ENCODE measurements around the gene MRGPRX2. TPM values are rescaled to one million over a fixed set of nuclear protein-coding genes. Genes with fewer than 3 reads are reported as not detected.

Gene MRGPRX2
- total and polyA plus RNA-seq, 10 of the 15 experiments (the other 5 are each of a cell fraction or from before 2014, with no cell fraction given) = 0.03 to 0.11 TPM; not detected in 8

- H2AFZ ChIP-seq (ENCODE audit: control insufficient read depth, low read depth, low read length) = no peak overlapping the region
- DNase-seq (ENCODE audit: low read depth, low spot score) = no peak
- no peaks in the 10 kb centered on the region for H3K27me3 ChIP-seq (replicated peaks in 1 of 2; ENCODE audit: control insufficient read depth in 2 of 2, insufficient read depth in 2 of 2, low read length in 1 of 2)
- no peaks in the 10 kb centered on the region for H3K4me1 ChIP-seq (ENCODE audit: control insufficient read depth, insufficient read depth, low read length)
- CTCF ChIA-PET = interaction anchor here (0.5 to 2.3 kb wide), 5 partner anchors 10 to 1101 kb away, joined by 3 to 8 read pairs (median 3); no protein-coding TSS in a partner anchor
- no peak for ATAC-seq
- POLR2A ChIA-PET = no interaction called here
- no peak overlapping the region for H3K4me2 ChIP-seq (ENCODE audit: control insufficient read depth, insufficient read depth)
- no peaks in the 10 kb centered on the region for H3K79me2 ChIP-seq (ENCODE audit: control insufficient read depth, insufficient read depth, low read length)
- in situ Hi-C loops (cut with MboI) = no loop called here
- H3K27ac ChIP-seq (ENCODE audit: control insufficient read depth, insufficient read depth) = no peak overlapping the region
- no TSS peak for BruUV-seq (replicated peaks)
- TF ChIP-seq SRF (IDR thresholded peaks at IDR 0.05; ENCODE audit: low read depth in 2 of 2, low read length in 2 of 2) (no peak), HDGF (IDR thresholded peaks at IDR 0.05) (no peak), KLF5 (IDR thresholded peaks at IDR 0.05; ENCODE audit: partially characterized antibody) (no peak), RCOR1 (conservative IDR thresholded peaks at IDR 0.05; ENCODE audit: low read depth, low read length) (no peak), NRF1 (conservative IDR thresholded peaks at IDR 0.05; ENCODE audit: low read depth, low read length) (no peak), POU2F2 (IDR thresholded peaks at IDR 0.05; ENCODE audit: borderline replicate concordance, low read depth, low read length) (no peak), NR2C2 (IDR thresholded peaks at IDR 0.05; ENCODE audit: borderline replicate concordance, control insufficient read depth, insufficient read length, low read depth) (no peak), ZBTB33 (IDR thresholded peaks at IDR 0.05) (no peak)
- TF ChIP-seq, protein P1, sequence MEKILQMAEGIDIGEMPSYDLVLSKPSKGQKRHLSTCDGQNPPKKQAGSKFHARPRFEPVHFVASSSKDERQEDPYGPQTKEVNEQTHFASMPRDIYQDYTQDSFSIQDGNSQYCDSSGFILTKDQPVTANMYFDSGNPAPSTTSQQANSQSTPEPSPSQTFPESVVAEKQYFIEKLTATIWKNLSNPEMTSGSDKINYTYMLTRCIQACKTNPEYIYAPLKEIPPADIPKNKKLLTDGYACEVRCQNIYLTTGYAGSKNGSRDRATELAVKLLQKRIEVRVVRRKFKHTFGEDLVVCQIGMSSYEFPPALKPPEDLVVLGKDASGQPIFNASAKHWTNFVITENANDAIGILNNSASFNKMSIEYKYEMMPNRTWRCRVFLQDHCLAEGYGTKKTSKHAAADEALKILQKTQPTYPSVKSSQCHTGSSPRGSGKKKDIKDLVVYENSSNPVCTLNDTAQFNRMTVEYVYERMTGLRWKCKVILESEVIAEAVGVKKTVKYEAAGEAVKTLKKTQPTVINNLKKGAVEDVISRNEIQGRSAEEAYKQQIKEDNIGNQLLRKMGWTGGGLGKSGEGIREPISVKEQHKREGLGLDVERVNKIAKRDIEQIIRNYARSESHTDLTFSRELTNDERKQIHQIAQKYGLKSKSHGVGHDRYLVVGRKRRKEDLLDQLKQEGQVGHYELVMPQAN (conservative IDR thresholded peaks at IDR 0.05) = no peak
- no peaks in the 10 kb centered on the region for H4K20me1 ChIP-seq (ENCODE audit: control insufficient read depth, insufficient read depth)
- H3K36me3 ChIP-seq (ENCODE audit: control insufficient read depth in 2 of 2, insufficient read depth in 2 of 2, low read length in 1 of 2) = no peaks in the 10 kb centered on the region
- SMC1A ChIA-PET (ENCODE audit: uncharacterized antibody, unreplicated experiment) = no interaction called here
- no peaks in the 10 kb centered on the region for H3K9me3 ChIP-seq (replicated peaks; ENCODE audit: control insufficient read depth, insufficient read depth, low read length)
- RAD21 ChIA-PET (ENCODE audit: unreplicated experiment) = no interaction called here
- no peak overlapping the region for H3K4me3 ChIP-seq
- no peak overlapping the region for H3K9ac ChIP-seq (ENCODE audit: control insufficient read depth, insufficient read depth, low read length)
- intact Hi-C loops (cut with micrococcal nuclease; ENCODE audit: unreplicated experiment) = no loop called here
- no peak for FAIRE-seq
These were observed 47.9 kb downstream of the MRGPRX2 start for GRCh38 chr11:19012636-19013035.

Other genes with a start within 250 kb of the MRGPRX2 start
- gene MRGPRX1, start 121.3 kb downstream of the MRGPRX2 start, total RNA-seq (2014; rRNA removed) = not detected in 2 replicates
- not detected in 2 replicates for gene MRGPRX1, start 121.3 kb downstream of the MRGPRX2 start, total RNA-seq (2014; rRNA removed; fragmentation: Illumina TruSeq; extraction: Trizol)
- not detected in 2 replicates for gene MRGPRX1, start 121.3 kb downstream of the MRGPRX2 start, total RNA-seq (2021)
- gene MRGPRX1, start 121.3 kb downstream of the MRGPRX2 start, polyA plus RNA-seq (2011; rRNA removed) = not detected in 2 replicates
- not detected in 2 replicates for gene MRGPRX1, start 121.3 kb downstream of the MRGPRX2 start, polyA plus RNA-seq (2014; fragmentation: Illumina TruSeq; extraction: Trizol)
- gene MRGPRX1, start 121.3 kb downstream of the MRGPRX2 start, polyA plus RNA-seq (2014; fragmentation: Nextera tagmentation; extraction: Ambion mirVana) = not detected
- gene MRGPRX1, start 121.3 kb downstream of the MRGPRX2 start, polyA plus RNA-seq (2014; rRNA removed) = not detected in 2 replicates
- not detected for gene MRGPRX1, start 121.3 kb downstream of the MRGPRX2 start, polyA plus RNA-seq (2016; fragmentation: Nextera tagmentation; extraction: Ambion mirVana)
- 20.1 and 27.0 TPM in 2 replicates for gene ZDHHC13, start 56.5 kb upstream of the MRGPRX2 start, total RNA-seq (2014; rRNA removed)
- gene ZDHHC13, start 56.5 kb upstream of the MRGPRX2 start, total RNA-seq (2014; rRNA removed; fragmentation: Illumina TruSeq; extraction: Trizol) = 20.8 and 21.4 TPM in 2 replicates
- gene ZDHHC13, start 56.5 kb upstream of the MRGPRX2 start, total RNA-seq (2021) = 18.1 and 20.0 TPM in 2 replicates
- 34.2 and 43.4 TPM in 2 replicates for gene ZDHHC13, start 56.5 kb upstream of the MRGPRX2 start, polyA plus RNA-seq (2011; rRNA removed)
- 21.5 and 24.5 TPM in 2 replicates for gene ZDHHC13, start 56.5 kb upstream of the MRGPRX2 start, polyA plus RNA-seq (2014; fragmentation: Illumina TruSeq; extraction: Trizol)
- gene ZDHHC13, start 56.5 kb upstream of the MRGPRX2 start, polyA plus RNA-seq (2014; fragmentation: Nextera tagmentation; extraction: Ambion mirVana) = 1 to 10 TPM; 8.5 to 9.6 TPM
- gene ZDHHC13, start 56.5 kb upstream of the MRGPRX2 start, polyA plus RNA-seq (2014; rRNA removed) = 17.4 and 18.5 TPM in 2 replicates
- 10 to 100 TPM; 23.3 to 26.3 TPM for gene ZDHHC13, start 56.5 kb upstream of the MRGPRX2 start, polyA plus RNA-seq (2016; fragmentation: Nextera tagmentation; extraction: Ambion mirVana)
- not detected in 2 replicates for gene CSRP3, start 141.3 kb upstream of the MRGPRX2 start, total RNA-seq (2014; rRNA removed)
- not detected in 2 replicates for gene CSRP3, start 141.3 kb upstream of the MRGPRX2 start, total RNA-seq (2014; rRNA removed; fragmentation: Illumina TruSeq; extraction: Trizol)
- not detected in 2 replicates for gene CSRP3, start 141.3 kb upstream of the MRGPRX2 start, total RNA-seq (2021)
- not detected in 2 replicates for gene CSRP3, start 141.3 kb upstream of the MRGPRX2 start, polyA plus RNA-seq (2011; rRNA removed)
- not detected in 2 replicates for gene CSRP3, start 141.3 kb upstream of the MRGPRX2 start, polyA plus RNA-seq (2014; fragmentation: Illumina TruSeq; extraction: Trizol)
- gene CSRP3, start 141.3 kb upstream of the MRGPRX2 start, polyA plus RNA-seq (2014; fragmentation: Nextera tagmentation; extraction: Ambion mirVana) = not detected
- gene CSRP3, start 141.3 kb upstream of the MRGPRX2 start, polyA plus RNA-seq (2014; rRNA removed) = not detected in 2 replicates
- not detected for gene CSRP3, start 141.3 kb upstream of the MRGPRX2 start, polyA plus RNA-seq (2016; fragmentation: Nextera tagmentation; extraction: Ambion mirVana)
- gene E2F8, start 180.2 kb upstream of the MRGPRX2 start, total RNA-seq (2014; rRNA removed) = 12.7 and 13.9 TPM in 2 replicates
- 16.8 TPM in 2 replicates for gene E2F8, start 180.2 kb upstream of the MRGPRX2 start, total RNA-seq (2014; rRNA removed; fragmentation: Illumina TruSeq; extraction: Trizol)
- gene E2F8, start 180.2 kb upstream of the MRGPRX2 start, total RNA-seq (2021) = 15.6 and 20.3 TPM in 2 replicates
- gene E2F8, start 180.2 kb upstream of the MRGPRX2 start, polyA plus RNA-seq (2011; rRNA removed) = 22.3 and 27.2 TPM in 2 replicates
- gene E2F8, start 180.2 kb upstream of the MRGPRX2 start, polyA plus RNA-seq (2014; fragmentation: Illumina TruSeq; extraction: Trizol) = 28.1 and 29.2 TPM in 2 replicates
- gene E2F8, start 180.2 kb upstream of the MRGPRX2 start, polyA plus RNA-seq (2014; fragmentation: Nextera tagmentation; extraction: Ambion mirVana) = 1 to 10 TPM; 8.8 to 9.2 TPM
- gene E2F8, start 180.2 kb upstream of the MRGPRX2 start, polyA plus RNA-seq (2014; rRNA removed) = 14.8 and 15.0 TPM in 2 replicates
- gene E2F8, start 180.2 kb upstream of the MRGPRX2 start, polyA plus RNA-seq (2016; fragmentation: Nextera tagmentation; extraction: Ambion mirVana) = 10 to 100 TPM; 20.3 to 22.5 TPM

Measured in GM12878 (cell line).